Inflammatory macrophage treated with lipopolysaccharide for 1 hour (primary cell): Measurements from ENCODE around the gene UGT2A2.

ENCODE experiments used
- DNase-seq, 2 donors: peaks; one replicate each; pipeline ENCODE4 v3.0.0-alpha.2; 2020 to 2022

The UGT2A2 gene

DNA sequence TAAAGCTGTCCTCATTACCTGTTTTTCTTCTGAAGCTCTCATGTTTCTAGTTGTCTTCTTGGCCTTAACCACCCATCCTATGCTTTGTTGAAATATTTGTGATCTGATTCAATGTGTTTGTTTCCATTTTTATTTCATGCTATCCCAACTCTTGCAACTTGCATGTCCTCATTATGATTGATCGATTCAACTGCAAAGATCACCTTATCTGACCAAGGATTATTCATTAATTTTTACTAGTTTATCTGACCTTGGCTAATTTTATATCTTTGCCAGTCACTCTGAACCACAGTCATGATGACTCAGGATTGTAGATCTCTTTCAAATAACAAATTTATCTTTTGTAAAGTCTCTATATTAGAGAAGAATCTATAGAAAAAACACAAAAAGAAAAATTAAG lies 70.7 kb downstream of the UGT2A2 start:
- DNase-seq: no peak

DNA sequence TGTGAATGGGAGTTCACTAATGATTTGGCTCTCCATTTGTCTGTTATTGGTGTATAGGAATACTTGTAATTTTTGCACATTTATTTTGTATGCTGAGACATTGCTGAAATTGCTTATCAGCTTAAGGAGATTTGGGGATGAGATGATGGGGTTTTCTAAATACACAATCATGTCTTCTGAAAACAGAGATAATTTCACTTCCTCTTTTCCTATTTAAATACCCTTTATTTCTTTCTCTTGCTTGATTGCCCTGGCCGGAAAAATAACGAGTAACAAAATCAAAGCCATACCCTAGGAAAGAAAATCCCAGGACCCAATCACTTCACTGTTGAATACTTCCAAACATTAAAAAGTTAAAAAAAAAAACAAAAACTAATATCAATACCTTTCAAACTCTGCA lies 76.0 kb downstream of the UGT2A2 start:
- no peak for DNase-seq

DNA sequence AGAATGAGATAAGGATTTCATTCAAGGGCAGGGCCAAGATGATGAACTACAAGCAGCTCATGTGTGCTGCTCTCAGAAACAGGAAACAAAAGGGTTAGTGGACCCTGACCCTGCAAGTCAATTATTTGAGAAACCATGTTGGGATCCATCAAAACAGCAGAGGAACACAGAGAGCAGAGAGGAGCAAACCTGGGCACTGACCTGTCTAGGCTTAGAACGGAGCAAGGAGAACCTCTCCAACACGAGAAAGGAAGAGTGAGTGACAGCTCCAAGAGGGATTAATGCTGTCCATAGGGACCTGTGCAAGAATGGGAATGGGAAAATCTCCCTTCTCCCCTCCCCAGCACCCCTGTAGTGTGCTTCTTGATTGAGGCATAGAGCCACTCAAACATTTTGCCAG lies 89.8 kb downstream of the UGT2A2 start:
- no peak for DNase-seq

DNA sequence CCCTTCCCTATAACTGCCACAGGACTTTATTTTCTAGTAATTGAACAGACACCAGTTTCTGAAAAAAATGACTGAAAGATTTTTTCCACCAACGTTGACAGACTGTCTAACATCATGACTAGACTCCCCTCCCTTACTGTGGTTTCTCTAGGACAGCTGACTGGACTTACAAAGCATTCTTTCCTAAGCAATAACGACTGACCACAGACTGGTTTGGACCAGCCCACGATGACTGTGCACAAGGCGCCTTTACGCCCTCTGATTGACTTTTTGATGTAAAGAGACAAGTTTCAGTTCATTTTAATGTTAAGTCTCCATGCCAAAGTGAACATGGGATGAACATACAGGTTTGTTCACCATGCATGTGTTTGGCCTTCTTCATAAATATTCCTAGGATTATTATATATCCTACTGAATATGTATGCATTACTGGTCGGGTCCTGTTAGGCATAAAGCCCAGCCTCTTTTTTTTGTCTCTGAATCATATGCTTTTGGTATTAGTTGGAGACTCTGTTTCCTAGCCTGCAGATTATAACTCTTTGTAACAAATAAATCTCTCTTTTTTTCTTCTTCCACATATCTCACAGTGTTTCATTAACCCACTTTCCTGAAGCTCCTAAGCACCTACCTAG lies 93.2 kb downstream of the UGT2A2 start:
- no peak for DNase-seq
